ENCODE measurements around the gene DYRK2.

DNA sequence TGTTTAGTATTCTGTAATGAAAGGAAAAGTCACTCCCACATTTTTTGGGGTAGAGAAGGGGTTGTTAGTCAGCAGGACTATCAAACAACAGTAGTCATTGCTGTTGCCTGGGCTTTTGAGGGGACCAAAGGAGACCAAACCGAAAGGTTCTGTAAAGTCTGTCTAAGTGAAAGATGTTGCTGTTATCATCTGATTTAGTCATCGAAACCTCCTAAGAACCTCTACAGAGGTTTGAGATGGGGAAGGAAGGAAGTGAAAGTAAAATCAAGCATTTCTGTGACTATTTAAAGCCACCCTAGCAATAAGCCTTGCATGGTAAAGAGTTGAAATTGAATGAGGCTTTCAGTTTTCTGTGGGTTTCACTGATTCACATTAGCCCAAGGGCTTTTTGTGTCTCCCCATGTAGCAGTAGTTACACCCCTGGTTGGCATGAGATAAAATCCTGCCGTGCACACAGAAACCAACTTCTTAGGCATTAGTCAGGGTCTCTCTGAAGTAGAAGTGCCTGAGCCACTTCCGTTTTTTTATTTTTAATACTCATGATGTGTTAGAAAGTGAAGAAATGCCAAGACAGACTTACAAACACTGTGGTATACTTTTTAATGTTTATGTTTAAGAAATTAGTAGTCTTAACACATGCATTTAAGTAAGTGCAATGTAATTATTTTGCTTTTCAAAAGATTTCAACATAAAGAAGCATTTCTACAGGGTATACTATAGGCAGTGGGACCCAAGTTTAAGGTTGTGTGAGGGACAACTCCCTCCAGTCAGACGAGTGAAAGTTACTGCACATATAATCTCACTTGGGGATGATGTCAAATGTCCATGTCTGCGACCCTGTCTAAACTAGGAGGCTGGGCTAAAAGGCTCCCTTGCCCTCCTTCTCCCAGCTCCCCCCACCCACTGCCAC is 50.4 kb downstream of the DYRK2 start:
- no peak for TF ChIP-seq EZH2phosphoT487 (IDR thresholded peaks at IDR 0.05; ENCODE audit: insufficient read depth, low read depth)
- TF ChIP-seq EZH2 (IDR thresholded peaks at IDR 0.05; ENCODE audit: insufficient read depth, poor library complexity, severe bottlenecking), result no peak

Data from GM23248 (cell line).